T1000 (cell line): ENCODE results near the gene ARRDC2.
"Not testable (repeated sequence)": the region's sequence is repeated elsewhere in the genome, so short reads cannot be mapped to it uniquely, and the experiment has no call there.

Source experiments
- DNase-seq: peaks from one replicate; lab custom pipeline; 2025; ENCODE audit warnings: mixed read lengths; lab: John Stamatoyannopoulos, UW

Gene ARRDC2

DNA sequence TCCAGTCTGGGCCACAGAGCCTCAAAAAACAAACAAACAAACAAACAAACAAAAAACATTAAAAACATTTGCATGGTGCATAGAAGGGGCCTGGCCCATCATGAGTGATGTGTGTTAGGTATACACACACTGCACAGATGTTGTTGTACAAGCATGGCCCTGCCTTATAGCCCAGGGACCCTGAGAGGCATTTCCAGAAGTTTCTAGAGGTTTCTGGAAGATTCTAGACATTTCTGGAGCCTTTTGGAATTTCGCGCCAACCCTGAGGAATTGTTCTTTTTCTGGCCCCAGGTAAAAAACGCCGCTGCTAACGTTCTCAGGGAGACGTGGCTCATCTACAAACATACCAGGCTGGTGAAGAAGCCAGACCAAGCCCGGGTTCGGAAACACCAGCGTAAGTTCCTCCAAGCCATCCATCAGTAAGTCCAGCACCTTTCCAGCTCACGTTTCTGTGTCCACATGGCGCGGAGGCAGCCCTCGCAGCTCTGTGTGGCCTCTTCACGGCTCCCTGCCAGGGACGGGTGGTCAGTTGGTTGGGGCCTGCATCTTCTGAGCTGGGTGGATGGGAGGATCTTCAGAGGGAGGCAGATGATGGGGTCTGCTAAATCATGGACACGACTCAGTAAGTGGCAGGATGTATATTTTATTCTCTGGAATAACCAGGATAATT lies 18.4 kb upstream of the ARRDC2 start:
- DNase-seq: no peak

DNA sequence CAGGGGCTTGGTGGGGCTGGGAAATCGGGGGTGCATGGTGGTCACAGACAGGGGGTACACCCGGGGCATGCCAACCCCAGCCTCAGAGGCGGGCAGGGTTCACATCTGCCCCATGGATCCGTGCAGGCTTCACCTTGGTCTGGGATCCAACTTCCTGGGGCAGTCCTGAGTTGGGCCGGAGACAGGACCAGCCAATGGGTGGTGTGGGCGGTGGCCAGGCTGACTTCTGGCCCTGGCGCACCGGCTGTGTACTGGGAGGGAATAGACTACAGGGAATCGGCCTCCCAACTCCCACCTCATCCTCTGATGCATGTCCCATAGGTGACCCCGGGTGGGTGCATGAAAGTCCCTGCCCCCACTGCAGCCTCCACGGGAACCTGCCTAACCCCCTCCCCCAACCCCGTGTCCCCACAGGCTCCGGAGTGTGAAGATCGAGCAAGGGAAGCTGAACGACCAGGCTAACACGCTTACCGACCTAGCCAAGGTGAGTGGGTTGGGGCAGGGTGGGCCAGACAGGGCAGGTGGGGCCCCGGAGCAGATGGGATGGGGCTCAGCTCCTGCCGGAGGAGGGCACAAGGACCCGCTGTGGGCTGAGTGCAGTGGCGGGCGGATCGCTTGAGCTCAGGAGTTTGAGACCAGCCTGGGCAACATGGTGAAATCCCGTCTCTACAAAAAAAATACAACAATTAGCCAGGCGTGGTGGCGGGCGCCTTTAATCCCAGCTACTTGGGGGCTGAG lies 14.7 kb upstream of the ARRDC2 start:
- DNase-seq: no peak

DNA sequence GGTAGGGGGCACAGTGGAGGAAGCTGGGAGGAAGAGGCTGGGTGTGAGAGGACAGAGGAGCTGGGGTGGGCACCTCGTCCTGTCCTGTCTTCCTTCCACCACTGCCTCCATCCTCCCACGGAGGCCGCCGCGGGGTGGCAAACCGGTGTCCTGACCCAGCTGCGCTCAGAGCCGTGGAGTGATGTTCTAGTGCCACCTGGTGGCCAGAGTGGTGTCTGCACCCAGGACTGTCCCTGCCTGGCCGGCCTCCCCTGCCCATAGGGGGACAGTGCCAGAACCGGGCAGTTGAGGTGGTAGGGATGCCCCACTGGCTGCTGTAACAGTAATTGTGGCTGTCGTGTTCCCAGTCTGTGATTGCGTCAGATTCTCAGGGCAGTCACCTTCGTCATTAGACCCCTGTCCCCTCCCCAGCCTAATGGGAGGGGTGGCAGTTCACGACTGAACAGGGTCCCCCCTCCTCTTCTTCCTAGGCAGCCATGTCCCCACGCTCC lies 11.1 kb upstream of the ARRDC2 start:
- peak; percentile 70 for DNase-seq

DNA sequence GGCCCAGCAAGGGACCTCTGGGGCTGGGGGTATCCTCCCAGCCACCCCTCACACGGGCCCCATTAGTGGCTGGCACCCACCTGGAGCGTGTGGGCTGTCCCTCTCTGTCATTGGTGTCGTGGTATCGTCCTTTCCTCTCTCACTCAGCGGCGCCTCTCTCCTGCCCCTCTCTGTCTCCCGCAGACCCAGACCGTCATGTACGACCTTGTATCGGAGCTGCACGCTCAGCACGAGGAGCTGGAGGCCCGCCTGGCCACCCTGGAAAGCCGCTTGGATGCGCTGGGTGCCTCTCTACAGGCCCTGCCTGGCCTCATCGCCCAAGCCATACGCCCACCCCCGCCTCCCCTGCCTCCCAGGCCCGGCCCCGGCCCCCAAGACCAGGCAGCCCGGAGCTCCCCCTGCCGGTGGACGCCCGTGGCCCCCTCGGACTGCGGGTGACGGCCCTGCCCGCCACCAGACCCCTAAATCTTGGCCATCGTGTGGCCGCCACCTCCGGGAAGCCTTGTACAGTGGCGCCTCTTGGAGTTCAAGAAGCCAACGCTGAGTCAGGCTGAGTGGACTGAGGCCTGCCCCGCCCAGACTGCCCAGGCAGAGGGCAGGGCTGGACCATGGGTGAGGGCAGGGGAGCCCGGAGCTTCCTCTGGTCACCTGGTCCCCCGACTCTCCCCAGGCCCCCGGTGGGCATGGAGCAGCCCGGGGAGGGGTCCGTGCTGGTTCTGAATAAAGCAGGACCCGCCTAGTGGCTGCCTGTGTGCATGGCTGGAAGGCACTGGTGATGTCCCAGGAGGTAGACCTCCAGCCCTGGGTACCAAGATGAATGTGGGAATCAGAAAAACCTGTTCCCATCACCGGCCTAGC lies 9.8 kb upstream of the ARRDC2 start:
- no peak for DNase-seq

DNA sequence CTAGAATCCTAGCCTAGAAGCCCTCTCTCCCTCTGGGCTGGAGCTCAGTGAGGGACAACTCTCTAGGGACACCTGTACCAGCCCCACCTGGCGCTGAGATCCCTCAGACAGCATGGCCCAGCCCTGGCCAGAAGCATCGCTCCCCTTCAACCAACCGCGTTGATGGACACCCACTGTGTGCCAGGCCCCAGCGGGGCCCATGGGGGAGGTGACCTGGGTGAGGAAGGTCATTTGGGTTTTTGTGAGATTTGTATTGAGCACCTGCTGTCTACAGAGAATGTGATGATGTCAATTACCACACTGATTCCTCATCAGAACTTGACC lies 9.2 kb upstream of the ARRDC2 start:
- DNase-seq: no peak

DNA sequence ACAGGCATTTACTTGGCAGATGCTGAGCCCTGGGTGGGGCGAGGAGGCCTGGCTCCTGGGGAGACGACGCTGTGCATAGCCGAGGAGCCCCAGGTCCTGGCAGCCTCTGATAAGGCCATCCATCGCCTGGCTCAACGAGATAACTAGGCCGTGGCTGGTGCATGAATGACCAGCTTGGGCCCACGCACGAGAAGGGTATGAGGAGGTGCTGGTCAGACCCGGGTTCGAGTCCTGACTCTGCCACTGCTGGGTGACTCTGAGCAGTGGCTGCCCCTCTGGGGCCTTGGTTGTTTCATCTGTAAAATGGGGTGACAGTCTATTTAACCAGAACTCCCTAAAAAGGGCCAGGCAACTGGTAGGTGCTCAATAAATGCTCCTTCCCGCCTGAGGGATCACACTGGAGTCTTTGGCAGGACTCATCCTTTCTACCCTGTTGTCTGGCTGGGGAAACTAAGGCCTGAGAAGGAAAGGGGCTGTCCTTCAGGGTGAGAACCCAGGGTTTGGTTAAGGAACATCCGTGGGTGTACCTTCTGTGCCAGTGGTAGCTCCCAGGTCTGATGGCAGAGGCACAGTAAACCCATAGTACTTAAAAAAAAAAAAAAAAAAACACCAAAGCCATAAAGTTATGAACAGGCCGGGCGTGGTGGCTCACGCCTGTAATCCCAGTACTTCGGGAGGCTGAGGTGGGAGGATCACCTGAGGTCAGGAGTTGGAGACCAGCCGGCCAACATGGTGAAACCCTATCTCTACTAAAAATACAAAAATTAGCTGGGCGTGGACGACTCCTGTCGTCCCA lies 8.1 kb upstream of the ARRDC2 start:
- DNase-seq: no peak

DNA sequence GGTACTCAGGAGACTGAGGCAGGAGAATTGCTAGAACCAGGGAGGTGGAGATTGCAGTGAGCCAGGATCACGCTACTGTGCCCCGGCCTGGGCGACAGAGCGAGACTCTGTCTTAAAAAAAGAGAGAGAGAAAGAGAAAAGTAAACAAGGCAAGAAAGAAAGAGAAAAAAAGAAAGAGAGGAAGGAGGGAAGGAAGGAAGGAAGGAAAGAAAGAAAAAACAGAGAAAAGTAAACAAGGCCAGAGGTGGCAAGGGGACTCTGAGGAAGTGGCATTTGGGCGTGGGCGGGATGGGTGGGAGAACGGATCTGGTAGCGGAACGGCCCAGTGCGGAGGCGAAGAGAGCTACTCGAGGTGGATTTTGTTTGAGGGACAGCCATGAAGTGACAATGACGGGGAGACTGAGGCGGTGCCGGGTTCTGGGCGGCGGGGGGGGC lies 7.5 kb upstream of the ARRDC2 start:
- DNase-seq: no peak

DNA sequence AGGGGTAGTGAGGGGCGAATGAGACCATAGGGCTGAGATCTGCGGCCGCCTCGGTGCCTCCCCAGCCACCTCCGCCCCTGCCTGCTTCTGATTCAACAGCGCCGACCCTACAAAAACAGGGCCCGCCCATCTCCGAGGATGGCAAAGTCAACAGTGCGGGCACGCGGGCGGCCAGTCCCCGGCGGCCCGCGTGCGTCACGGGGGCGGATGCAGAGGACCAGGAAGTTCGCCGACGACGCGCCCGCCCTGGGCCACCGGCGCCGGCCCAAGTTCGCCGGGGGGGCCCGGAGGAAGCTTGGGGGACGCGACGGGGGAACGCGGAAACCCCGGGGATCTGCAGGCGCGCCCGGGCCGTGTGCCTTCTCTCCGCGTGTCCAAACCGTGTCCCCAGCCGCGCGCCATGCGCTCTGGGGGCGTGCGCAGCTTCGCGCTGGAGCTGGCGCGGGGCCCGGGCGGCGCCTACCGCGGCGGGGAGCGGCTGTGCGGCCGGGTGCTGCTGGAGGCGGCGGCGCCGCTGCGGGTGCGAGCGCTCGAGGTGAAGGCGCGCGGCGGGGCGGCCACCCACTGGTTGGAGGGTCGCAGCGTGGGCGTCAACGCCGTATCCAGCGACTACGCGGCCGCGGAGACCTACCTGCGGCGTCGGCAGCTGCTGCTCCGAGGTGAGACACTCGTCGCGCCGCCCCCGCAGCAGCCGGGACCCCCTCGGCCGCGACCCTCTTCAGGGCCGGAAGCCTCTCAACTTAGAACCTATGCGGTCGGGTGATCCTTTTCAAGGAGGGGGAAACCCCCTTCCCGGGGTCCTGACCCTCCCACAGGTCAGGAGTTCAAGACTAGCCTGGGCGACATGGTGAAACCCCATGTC lies 6.8 kb upstream of the ARRDC2 start:
- peak; percentile 66 for DNase-seq

DNA sequence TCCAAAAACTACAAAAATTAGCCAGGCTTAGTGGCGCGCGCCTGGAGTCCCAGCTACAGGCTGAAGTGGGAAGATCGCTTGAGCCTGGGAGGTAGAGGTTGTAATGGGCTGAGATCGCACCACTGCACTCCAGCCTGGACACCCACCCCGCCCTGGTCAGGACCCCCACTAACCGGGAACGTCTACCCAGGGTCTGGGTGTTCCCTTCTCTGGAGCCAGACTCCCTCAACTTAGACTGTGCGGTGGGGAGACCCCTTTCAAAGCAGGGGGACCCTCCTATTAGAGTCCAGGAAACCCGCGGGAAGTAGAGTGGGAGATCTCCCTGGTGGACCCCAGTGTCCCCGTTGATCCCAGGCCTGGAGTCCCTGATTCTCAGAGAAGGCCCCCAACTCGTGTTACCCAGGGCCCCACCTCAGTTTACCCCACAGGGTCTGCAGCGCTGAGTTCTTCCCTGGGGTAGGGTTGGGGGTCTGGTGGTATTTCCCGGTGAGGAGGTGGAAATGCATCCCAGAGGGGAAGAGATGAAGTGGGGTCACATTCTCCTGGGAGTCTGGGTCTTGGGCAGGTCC lies 6.1 kb upstream of the ARRDC2 start:
- no peak for DNase-seq

DNA sequence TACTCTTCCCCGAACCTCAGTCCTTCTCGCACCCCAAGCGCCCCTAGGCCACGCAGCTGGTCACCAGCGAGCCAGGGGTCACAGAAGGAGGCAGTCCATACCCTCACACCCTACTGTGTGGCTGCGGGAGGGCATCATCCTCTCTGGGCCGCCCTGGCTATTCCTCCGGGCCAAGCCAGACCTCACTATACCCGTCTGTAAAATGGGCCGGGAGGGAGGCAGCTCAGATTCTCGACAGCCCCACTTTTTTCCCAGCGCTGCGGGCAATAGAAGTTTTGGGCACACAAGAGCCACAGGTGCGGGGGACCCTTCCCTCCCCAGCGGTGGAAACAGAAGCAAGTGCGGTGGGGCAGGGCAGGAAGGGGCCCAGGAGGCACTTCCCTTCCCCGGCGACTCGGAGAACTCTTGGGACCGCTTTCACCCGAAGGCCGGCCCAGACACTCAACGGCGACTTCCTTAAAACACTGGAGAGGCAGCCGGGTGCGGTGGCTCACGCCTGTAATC lies 5.6 kb upstream of the ARRDC2 start:
- DNase-seq: no peak

DNA sequence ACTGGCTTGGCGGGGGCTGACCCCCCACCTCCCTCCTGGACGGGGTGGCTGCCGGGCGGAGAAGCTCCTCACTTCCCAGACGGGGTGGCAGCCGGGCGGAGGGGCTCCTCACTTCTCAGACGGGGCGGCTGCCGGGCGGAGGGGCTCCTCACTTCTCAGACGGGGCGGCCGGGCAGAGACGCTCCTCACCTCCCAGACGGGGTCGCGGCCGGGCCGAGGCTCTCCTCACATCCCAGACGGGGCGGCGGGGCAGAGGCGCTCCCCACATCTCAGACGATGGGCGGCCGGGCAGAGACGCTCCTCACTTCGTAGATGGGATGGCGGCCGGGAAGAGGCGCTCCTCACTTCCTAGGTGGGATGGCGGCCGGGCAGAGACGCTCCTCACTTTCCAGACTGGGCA lies 2.2 kb upstream of the ARRDC2 start:
- DNase-seq: not testable (repeated sequence)

DNA sequence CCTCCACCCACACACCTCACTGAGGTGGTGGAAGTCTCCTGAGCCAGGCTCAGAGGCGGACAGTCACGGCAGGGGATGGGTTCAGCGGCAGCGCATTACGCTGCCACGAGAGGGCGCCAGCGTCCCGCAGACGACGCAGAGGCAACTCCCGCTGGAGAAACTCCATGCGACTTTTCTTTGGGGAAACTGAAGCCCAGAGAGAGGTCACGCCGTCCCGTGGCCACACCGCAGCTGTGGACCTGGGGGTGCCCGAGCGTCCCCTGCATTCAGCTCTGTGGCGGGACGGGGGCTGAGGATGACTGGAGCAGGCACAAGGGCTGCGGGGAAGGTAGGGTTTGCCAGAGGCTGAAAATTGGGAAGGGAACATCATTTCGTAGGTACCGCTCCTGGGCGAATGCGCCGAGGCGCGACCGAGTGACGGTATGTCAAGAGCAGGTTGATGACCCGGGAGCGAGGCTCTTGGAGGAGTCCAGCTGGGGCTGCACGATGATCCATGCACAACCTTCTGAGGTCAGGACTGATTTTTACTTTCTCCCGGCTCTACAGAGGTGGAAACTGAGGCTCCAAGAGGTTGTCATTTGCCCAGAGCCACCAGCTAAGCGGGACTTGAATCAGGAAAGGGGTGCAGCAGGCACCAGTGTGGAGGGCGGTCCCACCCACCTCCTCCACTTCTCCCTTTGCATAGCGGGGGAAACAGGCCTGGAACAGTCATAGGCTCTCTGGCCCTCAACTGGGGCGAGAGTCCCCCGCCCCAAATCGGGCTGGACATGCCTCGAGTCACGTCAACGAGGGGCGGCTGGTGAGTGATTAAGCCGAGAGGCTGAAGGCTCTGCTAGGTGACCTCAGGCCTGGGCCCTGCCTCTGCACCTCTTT lies 690 bp upstream of the ARRDC2 start:
- DNase-seq: peak; percentile 63

DNA sequence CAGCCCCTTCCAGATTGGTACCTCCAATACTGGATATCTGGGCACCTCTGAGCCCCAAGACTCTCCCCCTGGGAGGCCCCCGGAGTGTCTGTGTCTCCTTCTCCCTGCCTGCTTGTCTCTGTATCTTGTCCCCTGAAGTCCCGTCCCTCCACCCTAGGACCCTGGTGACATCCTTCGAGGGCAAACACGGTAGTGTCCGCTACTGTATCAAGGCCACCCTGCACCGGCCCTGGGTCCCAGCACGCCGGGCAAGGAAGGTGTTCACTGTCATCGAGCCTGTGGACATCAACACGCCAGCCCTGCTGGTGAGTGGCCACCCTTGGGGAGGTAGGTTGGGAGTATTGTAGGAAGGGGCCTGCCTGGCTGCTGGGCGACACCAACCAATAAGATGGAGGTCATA lies 844 bp downstream of the ARRDC2 start:
- DNase-seq: no peak

DNA sequence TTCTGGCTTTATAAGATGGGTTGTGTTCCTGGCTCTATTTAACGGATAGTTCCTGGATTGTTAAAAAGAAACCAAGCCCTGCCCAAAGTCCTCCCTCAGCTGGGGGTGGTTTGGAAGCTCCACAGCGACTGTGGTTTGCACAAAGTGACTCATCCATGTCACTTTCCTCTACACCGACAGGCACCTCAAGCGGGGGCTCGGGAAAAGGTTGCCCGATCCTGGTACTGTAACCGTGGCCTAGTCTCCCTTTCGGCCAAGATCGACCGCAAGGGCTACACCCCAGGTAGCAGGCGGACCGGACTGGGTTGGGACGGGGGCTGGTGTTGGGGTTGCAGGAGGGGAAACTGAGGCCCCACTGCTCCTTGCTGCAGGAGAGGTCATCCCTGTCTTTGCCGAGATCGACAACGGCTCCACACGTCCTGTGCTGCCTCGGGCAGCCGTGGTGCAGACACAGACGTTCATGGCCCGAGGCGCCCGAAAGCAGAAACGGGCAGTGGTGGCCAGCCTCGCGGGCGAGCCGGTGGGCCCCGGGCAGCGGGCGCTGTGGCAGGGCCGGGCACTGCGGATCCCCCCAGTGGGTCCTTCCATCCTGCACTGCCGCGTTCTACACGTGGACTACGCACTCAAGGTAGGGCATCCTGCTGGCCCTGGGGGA lies 1.6 kb downstream of the ARRDC2 start:
- peak; percentile 24 for DNase-seq

DNA sequence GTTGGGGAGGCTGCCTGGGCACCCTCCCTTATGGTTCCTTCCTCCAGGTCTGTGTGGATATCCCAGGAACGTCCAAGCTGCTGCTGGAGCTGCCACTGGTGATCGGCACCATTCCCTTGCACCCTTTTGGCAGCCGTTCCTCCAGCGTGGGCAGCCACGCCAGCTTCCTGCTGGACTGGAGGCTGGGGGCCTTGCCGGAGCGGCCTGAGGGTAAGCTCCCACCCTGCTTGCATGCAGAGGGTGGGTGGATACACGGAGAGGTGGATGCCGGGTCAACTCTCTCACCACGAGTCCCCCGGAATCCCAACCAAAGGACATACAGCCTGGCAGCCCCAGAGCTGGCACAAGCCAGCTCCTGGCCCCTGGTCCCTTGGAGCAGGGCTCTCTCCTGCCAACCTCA lies 2.2 kb downstream of the ARRDC2 start:
- DNase-seq: no peak

DNA sequence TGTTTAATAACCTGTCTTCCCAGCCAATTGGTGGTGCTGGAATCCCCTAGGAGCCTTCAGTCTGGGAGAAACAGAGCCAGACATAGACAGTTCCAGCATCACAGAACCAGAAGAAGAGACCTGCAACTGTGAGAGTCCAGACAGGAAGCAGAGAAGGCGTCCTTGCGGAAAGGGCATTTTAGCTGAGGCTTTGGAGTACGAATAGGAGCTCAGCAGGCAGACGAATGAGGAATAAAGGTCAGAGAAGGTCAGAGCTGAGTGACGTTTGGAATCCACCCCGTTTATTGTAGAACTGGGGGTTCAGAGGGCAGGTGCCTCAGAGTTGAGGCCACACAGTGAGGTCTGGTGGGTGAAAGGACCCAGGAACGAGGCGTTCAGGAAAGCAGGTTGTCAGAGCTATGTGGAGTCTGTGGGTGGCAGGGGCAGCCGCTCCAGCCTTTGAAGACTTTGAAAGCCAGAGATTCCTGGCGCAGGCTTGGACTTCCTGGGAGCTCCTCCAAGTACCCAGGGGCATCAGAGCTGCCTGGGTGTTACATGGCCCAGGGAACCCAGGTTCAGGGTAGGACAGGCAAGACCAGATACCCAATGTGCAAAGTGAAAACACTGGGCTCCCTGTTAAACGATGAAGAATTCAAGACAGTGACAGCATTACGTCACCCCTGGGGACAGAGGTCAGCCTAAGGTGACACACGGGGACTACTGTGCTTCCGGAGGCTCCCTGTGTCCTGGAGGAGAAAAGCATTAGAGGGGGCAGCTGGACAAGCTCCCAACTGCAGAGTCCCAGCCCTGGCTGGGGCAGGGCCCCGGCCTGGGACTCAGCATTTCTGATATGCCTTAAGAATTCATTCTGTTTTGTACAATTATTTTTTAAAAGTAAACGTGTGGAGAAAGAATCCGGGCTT lies 5.5 kb downstream of the ARRDC2 start:
- DNase-seq: no peak

DNA sequence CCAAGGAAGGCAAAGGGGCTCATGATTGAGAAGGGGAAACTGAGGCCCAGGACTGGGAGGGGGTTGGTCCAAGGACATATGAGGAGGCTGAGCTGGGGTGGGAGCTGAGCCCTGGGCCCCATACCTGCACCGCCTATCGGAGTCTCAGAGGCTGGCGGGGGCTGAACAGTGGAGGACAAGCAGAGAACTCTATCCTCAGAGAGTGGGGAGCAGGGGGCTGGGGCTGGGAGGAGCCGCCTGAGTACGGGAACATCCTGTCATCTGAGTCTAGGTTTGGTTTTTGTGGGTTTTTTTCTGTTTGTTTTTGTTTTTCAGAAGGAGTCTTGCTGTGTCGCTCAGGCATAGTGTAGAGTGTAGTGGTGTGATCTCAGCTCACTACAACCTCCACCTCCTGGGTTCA lies 6.2 kb downstream of the ARRDC2 start:
- DNase-seq: no peak
